GM04504 (cell line): ENCODE results near the gene C16orf89.
"Not testable (repeated sequence)": the region's sequence is repeated elsewhere in the genome, so short reads cannot be mapped to it uniquely, and the experiment has no call there.

Experiments used
- DNase-seq: peaks from one replicate; pipeline ENCODE4 v3.0.0-alpha.2; 2012; ENCODE audit warnings: low read depth

C16orf89 gene, protein sequence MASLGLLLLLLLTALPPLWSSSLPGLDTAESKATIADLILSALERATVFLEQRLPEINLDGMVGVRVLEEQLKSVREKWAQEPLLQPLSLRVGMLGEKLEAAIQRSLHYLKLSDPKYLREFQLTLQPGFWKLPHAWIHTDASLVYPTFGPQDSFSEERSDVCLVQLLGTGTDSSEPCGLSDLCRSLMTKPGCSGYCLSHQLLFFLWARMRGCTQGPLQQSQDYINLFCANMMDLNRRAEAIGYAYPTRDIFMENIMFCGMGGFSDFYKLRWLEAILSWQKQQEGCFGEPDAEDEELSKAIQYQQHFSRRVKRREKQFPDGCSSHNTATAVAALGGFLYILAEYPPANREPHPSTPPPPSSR

GRCh38 chr16:5065813-5066212 is at the start of gene C16orf89:
TSS of gene C16orf89 (minus strand) at chr16:5065956. CDS start at chr16:5065908, 48 bp downstream.
- DNase-seq: no peak

DNA sequence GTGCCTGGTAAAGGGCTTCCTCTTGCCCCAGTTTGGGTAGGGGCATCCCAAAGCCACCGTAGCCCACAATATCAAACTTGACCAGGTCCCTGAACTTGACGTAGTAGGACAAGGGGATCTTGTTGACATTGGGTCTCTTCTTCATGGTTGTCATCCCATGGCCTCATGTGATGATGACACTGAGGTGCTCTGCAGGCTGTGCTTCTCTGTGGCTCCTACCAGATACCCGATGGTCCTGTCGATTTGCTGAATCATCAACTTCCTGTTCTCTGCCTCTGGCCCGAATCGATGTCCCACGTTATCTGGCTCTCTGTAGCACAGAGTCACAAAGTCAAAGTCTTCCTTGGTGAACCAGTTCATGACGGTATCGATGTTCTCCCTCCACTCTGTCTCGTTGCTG is 45.2 kb upstream of the C16orf89 start:
- not testable (repeated sequence) for DNase-seq

DNA sequence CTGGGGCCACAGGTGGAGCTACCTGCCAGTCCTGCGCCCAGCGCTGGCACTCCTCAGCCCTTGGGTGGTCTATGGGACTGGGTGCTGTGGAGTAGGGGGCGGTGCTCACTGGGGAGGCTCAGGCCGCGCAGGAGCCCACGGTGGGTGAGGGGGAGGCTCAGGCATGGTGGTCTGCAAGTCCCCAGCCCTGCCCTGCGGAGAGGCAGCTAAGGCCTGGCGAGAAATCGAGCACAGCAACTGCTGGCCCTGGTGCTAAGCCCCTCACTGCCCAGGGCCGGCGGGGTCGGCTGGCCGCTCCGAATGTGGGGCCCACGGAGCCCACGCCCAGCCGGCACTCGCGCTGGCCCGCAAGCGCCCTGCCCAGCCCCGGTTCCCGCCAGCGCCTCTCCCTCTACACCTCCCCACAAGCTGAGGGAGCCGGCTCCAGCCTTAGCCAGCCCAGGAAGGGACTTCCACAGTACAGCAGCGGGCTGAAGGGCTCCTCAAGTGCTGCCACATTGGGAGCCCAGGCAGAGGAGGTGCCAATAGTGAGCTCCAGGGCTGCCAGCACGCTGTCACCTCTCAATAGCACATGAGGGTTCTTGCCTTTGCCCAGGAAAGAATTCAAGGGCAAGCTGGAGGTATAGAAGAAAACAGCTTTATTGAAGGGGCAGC is 42.9 kb upstream of the C16orf89 start:
- no peak for DNase-seq

- DNase-seq: not testable (repeated sequence)
These were observed 39.3 kb upstream of the C16orf89 start for GRCh38 chr16:5105039-5105438.

- not testable (repeated sequence) for DNase-seq
These were observed 37.7 kb upstream of the C16orf89 start for GRCh38 chr16:5103296-5104032.

DNA sequence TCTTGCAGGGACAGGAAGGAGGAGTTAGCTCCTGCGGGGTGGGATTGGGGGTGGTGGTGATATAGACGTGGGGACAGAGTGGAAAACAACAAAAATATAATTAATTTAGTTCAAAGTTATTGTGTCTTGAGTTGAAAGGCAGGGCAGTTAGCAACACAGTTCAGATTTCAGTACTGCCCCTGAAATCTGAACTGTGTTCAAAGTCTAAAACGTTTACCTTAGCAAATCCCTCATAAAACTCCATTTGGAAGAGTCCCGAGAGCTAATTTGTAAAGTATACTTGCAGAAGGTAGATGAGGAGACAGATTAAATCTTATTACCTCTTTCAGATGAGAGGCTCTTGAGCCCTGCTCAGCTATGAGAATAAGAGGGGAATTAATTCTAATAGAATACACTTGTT is 33.4 kb upstream of the C16orf89 start:
- DNase-seq: not testable (repeated sequence)

- DNase-seq: not testable (repeated sequence)
These were observed 32.7 kb upstream of the C16orf89 start for GRCh38 chr16:5098221-5099159.

- peak; percentile 99 for DNase-seq
These were observed 31.9 kb upstream of the C16orf89 start, which contains the start of gene EEF2KMT for GRCh38 chr16:5097470-5098220. TSS of gene EEF2KMT (minus strand) at chr16:5097795. CDS start at chr16:5097739, 56 bp downstream.

DNA sequence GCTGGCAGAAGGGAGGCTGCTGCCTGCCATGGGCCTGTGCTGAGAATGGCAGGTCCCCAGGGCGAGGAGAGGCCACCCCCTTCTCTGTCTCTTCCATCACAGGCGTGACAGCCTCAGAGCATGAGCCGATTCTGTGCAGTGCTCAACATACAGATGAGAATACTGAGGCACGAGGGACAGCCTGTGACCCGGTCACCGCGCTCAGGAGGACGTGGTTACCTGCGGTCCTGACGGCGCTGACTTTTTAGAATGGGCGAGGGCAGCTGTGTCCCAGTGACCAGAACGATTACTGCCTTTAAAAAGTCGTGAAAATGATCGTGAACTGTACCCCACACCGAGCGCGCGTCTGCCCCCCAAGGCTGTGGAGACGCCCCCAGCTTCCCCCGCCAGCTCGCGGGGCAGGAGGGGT is 31.3 kb upstream of the C16orf89 start:
- not testable (repeated sequence) for DNase-seq

GRCh38 chr16:5096437-5097060 is 30.8 kb upstream of the C16orf89 start:
- not testable (repeated sequence) for DNase-seq

DNA sequence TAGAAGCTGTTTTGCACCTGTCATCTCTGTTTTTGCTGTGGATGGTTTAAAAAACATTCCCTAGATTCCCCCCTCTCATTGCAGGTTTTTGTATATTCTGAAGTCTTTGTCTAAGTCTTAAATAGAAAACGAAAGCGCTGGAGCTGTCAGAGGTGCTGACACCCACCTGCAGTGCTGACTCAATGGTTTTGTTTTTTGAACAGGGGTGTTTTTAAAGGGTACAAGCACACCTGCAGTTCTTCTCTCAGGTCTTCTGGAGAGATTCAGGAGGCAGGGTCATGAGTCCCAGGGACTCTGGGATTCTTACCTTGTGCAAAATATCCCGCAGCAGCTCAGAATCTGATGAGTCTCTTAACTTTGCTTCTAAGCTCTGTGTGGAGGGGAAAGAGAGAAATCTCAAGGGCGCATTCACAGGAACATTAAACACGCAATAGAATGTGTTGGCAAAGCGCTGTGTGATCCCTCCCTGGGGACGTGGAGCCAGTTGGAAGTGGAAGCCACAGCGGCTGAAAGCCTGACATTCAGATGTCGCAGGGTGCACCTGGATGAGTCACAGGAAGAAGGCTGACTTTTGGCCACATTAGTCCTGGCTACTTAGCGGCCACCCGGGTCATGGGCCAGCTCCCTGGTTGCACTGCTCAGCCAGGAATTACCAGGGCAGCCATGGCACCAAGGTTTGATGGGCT is 29.5 kb upstream of the C16orf89 start:
- not testable (repeated sequence) for DNase-seq

DNA sequence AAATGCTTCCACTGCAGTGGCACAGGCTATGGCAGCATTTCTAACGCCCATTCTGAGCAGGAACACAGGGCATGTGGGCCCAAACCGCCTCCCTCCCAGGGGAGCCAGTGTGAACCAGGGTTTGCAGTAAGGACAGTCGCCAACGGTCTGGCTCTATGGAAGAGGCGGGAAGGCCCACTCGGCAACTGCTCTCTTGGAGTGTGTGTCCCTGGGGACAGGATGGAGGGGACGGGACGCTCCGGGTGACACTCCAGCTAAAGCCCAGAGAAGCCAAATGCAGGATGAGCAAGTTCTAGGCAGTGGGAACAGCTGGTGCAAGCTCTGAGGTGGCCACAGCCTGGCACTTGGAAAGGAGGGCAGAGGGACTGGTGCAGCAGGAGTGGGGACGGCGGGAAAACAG is 28.0 kb upstream of the C16orf89 start:
- DNase-seq: not testable (repeated sequence)

GRCh38 chr16:5093081-5093480 is 27.3 kb upstream of the C16orf89 start:
- DNase-seq: not testable (repeated sequence)

- DNase-seq: not testable (repeated sequence)
These were observed 24.8 kb upstream of the C16orf89 start for GRCh38 chr16:5090592-5090991.

GRCh38 chr16:5089911-5090555 is 24.3 kb upstream of the C16orf89 start:
- not testable (repeated sequence) for DNase-seq

GRCh38 chr16:5088936-5089335 is 23.2 kb upstream of the C16orf89 start:
- not testable (repeated sequence) for DNase-seq

DNA sequence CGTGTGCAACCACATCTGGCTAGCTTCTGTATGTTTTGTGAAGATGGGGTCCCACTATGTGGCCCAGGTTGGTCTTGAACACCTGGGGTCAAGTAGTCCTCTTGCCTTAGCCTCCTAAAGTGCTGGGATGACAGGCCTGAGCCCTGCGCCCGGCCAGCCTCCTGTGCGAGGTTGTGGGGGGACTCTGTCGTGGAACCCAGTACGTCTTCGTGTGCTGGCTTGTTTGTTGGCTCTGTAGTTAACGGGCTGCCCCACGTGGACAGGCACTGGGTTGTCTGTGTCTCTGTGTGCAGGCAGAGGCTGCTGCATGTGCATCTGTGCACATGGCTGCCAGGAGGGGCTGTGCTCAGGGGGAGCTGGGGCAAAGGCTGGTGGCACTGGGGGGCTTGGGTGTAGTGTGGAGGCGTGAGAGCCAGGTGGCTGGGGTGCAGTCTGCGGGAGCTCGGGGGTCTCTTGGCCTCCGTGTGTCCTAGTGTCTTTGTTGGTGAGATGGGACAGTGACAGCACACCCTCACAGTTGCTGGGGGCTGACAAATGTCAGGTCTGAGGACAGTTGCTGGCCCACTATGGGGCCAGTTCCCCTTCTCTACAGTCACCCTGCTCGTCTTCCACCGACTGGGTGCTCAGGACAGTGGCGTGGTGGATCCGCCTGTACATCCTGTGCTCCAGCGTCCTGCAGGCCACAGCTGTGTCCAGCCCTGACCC is 22.5 kb upstream of the C16orf89 start:
- DNase-seq: not testable (repeated sequence)

DNA sequence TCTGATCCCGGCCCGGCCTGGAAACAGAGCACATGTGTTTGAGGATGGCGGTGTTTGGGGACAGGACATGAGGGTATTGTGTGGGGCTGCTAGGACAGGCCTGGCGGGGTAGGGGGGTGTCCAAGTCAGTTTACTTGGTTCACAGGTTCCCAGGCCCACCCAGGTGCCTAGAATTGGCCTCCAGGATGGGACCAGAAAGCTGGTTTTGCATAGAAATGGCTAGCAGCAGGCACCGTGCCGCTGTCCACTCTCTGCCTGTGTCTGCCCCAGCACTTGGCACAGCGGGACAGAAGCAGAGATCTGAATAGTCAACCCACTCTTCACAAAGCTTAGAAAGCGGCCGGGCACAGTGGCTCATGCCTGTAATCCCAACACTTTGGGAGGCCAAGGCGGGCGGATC is 20.0 kb upstream of the C16orf89 start:
- DNase-seq: not testable (repeated sequence)
